GM18519 (cell line): Measurements from ENCODE around the gene FOXD4.
A peak's percentile ranks its signal among the peaks of the same experiment; 100 is the strongest.
"Not testable (repeated sequence)": the region's sequence is repeated elsewhere in the genome, so short reads cannot be mapped to it uniquely, and the experiment has no call there.

Source experiments
- ATAC-seq: cut with Tn5 transposase; IDR thresholded peaks from one replicate; pipeline ENCODE4 v1.9.1; 2021; ENCODE audit warnings: mild to moderate bottlenecking, moderate library complexity; ENCODE audit not compliant: unreplicated experiment, low FRiP score

FOXD4 gene

DNA sequence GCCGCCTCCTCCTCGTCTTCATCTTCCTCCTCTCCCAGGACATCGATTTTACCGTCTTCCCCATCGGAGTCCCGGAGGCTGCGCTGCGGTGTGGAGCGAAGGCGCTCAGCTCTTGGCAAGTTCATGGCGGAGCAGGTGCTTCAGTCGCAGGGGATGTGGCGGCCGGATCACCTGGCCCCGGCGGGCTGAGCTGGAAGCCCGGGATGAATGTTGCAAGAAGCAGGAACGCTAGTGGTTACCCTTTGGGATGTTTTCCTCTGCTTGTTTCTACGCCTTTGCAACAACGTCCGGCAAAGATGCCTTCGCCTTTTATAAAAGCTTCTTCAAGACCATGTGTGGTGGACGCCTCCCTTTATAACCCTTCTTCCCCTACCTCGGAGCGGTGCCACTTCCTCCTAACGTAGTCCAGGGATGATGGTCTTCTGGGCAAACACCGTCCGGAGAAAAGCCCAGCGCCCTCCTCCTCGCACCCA is at the start of gene FOXD4:
FOXD4 (minus strand) TSS at position 423 of the 473 bp plus-strand sequence; CDS start at position 125, 298 bp downstream.
- not testable (repeated sequence) for ATAC-seq

DNA sequence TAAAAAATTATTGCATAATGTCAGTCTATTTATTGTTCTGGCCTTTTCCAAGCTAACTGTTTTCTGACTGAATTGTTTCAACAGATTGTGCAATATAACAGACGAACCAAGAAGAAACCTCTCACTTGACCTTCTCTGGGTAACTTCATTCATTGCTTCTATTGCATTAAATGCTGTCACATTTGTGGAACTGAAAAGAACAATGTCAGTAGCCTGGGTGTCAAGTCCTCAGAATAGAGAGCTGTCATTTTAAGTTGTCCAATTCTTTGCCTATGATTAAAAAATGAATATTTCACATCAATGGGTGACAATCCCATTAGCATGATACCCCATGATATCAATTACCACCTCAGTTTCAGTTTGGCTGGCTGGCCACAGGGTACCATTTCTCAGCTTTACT is 41.7 kb upstream of the FOXD4 start:
- ATAC-seq = not testable (repeated sequence)

DNA sequence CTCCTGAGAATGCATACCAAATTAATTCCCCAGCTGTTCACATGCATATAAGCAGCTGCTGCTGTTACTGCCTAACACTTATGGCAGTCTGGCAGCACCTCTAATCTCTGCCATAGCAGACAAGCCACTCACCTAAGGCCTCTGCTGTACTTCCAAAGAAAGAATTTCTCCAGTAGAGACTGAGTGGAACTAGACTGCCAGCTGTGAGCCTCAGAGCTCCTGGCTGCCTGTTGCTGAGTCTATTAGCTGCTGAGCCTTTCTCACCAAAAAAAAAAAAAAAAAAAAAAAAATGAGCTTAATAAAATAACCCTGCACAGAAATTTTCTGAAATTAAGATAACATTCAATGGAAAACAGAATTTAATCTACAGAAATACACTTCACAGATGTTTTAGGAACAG is 33.0 kb upstream of the FOXD4 start:
- not testable (repeated sequence) for ATAC-seq

DNA sequence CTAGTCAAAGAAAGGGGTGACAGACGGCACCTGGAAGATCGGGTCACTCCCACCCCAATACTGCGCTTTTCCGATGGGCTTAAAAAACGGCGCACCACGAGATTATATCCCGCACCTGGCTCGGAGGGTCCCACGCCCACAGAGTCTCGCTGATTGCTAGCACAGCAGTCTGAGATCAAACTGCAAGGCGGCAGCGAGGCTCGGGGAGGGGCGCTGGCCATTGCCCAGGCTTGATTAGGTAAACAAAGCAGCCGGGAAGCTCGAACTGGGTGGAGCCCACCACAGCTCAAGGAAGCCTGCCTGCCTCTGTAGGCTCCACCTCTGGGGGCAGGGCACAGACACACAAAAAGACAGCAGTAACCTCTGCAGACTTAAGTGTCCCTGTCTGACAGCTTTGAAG is 21.7 kb upstream of the FOXD4 start:
- not testable (repeated sequence) for ATAC-seq

DNA sequence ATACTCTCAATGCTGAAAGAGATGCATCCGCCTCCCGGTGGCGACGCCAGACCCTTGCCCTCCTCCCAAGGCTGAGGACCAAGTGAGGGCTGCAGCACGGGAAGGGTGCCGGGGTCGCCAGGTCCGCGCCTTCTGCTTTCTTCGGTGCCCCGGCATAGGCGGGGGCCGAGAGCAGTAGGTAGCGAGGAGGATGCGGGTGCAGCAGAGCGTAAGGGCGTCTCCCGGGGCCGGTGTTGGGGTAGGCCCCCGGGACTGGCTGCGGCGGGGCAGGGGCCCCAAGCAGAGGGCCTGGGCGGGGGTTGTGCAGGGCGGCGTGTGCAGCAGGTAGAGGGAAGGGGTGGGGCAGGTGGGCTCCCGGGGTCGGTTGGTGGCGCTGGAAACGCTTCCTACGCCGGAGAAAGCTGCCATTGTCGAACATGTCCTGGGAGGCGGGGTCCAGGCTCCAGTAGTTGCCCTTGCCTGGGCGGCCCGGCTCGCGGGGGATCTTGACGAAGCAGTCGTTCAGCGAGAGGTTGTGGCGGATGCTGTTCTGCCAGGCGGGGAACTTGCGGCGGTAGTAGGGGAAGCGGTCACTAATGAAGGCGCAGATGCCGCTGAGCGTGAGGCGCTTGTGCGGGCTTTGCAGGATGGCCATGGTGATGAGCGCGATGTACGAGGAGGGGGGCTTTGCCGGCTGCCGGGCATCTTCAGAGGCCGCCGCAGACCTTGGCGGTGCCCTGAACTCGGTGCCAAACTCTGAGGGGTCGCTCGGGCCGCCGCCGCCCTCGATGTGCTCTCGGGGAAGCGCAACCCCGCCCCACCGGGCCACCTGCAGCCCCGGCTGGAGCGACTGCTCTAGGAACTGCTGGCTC is 848 bp downstream of the FOXD4 start:
- ATAC-seq = not testable (repeated sequence)

DNA sequence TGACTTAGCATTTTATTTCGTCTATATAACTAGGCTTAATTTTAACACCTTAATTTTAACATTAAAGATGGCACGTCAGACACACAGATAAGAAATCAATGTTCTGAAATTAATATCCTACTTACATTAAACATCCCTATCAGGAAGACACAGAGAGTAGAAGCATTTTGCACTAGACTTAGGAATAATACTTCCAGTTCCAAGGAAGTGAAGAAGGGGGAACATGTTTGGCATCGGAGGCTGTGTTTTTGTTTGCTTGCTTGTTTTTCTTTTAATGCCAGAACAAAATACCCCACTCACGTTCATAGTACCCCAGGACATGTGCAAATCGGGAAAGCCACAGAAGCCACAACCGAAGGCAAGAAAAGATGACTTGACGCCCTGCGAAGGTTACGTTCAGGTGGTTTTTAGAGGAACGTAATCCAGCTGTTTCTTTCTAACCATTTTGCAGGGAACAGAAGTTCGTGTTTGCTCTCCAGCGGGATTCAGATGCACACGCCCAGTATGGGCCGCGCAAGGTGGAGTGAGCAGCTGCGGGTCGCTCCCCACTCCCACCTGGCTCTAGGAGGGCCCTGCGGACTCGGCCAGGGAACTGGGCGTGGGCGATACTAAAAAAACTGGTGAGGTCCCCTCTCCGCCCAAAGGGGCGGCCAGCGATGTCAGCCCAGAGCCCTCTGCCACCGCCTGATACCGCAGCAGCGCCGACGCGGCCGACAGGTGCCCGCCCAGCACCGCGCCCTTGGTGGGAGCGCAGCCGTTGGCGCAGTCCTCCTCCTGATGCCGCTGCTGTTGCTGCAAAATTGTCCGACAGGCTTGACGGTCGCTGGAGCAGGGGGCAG is 1.8 kb downstream of the FOXD4 start:
- ATAC-seq = not testable (repeated sequence)

DNA sequence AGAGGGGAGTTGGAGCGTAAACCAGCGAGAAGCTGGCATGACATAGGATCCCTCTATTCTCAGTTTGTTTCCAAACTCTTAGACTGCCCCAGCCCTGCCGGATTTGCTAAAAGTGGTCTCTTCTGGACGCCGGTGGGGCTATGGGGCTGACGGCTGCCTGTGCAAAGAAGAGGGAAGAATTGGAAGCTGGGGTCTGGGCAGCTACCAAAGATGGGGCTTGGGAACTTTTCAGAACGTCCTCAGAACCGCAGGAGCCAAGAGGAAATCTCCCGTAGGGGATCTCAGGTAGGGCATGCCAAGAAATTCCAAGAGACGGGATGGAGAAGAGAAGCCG is 3.1 kb downstream of the FOXD4 start:
- ATAC-seq = not testable (repeated sequence)

DNA sequence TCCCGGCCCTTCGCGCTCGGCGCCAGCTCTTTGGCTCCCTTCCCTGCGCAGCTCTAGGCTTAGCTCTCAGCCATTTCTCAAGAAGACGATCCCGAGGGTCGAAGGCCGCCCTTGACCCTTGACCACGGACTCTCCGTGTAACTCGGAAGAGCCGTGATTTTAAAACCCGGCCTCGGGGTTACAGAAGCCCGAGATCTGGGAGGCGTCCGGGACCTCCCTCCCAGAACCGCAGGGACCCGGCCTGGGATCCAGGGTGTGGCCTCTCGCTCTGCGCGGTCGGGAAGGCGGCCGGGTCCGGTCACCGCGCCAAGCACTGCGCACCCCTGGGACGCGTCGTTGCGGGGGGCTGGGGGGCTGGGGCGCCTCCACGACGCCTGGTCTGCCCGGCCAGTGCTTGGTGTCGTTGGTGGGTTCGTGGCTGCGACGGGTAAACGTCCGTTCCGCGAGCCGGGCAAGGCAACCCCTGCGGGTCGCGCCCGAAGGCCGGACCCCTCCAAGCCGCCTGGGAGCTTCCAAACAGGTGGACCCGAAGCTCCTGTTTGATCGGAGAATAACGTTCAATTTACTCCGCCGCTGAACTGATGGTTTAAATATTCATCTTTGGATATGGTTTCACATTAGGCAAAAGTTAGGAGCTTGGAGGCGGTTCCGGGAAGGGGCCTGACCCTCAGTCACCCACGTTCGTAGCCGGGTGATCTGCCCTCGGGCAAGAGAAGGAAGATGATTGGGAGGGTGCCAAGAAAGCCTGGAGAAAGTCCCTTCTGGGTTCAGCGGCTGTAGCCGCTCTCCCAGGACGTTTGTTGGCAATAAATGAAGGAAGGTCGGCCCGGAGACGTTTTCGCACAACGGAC is 3.7 kb downstream of the FOXD4 start:
- ATAC-seq = peak; percentile 20

DNA sequence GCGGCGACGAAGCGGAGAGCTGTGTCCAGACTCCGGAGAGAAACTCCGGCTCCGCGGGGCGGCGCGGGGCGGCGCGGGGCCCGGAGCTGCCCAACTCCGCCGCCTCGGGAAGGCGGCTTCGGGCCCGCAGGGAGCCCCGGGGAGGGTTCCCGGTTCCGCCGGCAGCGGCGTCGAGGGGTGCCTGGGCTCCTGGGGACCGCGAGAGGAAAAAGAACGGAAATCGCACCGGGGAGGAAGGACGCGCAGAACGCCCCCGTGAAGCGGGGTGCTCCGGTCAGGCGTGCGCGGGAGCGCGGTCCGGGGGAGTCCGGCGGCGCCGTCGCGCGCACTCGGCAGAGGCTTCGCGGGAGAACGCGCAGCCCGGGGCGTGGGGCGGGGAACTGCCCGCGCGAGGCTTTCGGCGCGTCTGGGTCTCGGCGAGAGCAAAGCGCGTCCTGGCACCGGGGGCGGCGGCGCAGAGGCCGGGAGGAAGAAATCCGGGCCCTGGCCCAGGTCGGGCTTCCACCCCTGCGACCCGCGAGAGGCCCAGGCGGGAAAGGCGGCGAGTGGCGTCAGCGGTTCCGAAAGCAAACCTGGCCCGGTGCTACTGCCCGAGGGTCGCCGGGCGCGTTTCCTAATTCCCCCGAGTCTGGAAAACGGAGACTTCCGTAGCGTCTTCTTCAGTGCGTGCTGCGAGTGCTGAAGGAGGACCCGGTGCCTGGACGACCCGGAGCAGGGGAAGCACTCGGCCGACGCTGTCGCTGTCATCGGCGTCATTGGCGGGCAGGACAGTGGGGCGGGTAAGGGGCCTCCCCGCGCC is 4.5 kb downstream of the FOXD4 start:
- peak; percentile 58 for ATAC-seq

DNA sequence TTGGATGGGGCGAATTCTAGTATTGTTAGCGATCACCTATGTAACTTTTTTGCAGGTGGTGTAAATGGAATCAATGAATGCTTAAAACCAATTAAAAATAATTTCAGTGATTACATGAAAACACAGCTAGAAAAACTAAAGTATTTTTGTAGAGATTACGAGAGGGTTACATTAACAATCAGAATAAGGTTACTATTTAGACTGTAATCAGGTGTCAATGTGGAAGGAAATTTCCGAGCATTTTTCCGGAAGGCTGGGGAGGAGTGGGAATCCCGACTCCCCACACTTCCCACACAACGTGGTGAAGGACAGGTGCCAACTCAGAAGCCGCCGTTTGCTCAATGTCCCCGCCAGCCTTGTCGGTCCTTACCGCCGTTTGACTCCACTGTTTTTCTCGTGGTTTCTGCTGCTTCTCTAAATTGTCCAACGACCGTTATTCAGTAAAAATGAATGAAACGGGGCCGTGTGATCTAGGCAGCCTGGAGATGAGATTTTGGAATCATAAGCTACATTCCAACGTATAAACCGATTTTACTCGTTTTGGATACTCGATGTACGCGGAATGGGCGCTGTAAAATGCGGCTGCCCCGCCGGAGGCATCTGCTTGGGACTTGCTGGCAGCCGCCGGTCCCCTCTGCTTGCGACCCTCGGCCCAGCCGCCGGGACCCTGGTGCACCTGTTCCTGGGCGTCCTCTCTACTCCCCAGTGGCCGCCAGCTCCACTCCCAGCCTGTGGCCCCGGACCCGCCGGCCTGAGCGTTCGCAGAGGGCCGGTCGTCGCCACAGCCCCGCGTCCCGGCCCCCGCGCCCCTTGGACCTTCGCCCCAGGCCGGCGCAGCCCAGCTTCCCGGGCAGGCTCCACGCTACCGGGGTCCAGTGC is 5.4 kb downstream of the FOXD4 start:
- ATAC-seq = not testable (repeated sequence)

DNA sequence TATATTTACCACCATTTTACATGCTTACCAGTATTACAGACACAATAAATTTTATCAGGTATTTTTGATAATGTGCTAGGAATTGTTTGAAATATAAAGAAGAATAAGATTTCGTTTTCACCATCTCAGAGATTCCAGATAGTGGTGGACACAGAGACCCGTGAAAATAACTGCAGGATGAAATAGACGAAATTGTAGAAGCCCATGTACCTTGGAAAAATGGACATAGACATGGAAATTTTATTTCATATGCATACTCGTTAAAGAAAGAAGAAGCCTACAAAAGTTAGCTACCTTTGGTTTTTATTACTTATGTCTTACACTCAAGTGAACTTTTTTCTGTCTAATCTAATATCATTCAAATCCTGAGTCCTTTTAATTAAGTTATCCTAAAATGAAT is 7.5 kb downstream of the FOXD4 start:
- not testable (repeated sequence) for ATAC-seq

DNA sequence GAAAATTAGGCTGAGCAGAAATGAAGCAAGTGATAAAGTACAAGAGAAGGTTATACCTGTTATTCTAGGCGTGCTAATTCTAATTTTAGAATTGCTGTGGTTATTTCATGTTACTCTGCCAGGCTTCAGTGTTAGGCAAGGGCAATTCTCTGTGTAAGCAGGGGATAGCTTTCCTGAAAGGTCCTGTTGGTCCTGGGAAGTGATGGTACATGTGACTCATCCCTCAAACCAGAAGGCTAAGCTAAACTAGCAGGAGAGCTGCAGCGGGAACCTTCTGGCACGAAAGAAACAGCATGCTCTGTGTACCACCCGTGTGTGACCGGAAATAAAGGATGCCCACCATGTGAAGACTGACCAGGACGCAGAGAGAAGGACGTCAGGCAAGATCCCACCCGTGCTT is 8.7 kb downstream of the FOXD4 start:
- not testable (repeated sequence) for ATAC-seq

DNA sequence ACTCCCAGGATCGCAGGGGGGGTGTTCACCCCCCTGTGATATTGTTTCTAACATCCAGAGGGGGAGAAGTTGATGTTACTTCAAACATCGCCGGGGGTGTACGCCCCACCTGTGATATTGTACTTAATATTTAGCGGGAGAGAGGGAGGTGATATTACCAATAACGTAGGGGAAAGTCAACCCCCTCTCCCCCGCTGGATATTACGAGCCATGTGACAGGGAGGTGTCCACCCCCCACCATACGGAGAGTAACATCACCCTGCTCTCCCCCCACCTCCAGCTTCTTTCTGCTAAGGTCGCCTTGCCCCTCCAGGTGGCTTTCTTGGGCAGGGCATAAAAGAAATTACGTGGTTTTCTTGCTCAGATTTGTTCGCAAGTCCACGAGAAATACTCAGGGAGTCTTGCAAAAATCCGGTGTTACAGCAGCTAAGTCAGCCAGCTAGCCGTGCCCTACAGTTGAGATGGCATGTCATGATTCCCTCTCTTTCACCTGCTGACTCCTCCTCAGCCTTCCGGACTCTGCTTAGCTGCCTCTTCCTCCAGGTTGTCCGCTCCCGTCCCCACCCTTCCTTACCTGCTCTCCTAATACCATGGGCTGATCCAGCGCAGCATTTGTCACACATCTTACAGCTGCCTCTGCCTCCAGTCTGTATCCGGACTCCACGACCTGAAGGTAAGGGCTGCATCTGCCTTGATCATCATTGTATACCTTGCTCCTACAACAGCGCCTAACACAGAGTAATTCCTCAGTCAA is 9.3 kb downstream of the FOXD4 start:
- not testable (repeated sequence) for ATAC-seq

DNA sequence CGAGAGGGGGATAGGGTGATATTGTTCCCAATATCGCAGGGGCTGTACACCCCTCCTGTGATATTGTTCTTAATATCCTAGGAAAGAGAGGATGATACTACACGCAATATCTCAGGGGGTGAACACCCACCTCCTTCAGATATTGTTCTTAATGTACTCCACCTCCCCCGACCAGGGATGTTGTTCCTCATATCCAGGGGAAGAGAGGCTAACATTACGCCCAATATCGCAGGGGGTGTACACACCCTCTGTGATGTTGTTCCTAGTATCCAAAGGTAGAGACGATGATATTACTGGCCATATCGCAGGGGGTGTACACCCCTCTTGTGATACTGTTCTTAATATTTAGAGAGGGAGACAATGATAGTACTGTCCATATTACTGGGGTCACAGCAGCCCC is 12.2 kb downstream of the FOXD4 start:
- ATAC-seq = not testable (repeated sequence)

DNA sequence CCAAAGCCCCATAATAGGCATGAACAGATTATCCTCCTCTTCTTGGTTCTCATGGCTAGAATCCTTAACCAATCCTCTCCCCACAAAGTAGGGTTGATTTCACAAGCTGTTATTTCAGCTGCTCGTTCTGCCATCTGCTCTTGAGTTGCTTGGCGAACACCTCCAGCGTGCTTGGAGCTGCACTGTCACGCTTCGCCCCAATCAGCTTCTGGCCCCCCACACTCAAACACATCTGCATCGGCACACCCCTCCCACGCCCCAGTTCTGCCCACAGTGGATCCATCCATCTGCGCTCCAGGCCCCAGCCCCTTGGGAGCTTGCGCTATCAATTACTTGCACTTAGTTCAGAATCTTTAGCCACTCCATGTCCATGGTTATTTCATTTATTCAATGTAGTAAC is 17.8 kb downstream of the FOXD4 start:
- not testable (repeated sequence) for ATAC-seq

DNA sequence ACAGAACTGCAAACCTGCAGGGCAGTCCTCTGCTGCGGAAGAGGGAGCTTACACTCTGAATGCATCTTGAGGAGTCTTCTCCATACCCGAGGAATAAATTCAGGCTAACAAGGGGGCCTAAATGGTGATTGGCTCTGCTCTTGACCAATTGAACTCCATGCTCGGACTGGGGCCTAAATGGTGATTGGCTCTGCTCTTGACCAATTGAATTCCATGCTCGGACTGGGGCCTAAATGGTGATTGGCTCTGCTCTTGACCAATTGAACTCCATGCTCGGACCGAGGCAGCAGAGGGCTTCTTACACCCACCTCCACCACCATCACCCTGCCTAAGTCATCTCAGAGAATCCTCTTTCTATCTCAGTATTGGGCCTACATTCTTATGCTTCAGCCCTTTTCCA is 18.4 kb downstream of the FOXD4 start:
- ATAC-seq = not testable (repeated sequence)

DNA sequence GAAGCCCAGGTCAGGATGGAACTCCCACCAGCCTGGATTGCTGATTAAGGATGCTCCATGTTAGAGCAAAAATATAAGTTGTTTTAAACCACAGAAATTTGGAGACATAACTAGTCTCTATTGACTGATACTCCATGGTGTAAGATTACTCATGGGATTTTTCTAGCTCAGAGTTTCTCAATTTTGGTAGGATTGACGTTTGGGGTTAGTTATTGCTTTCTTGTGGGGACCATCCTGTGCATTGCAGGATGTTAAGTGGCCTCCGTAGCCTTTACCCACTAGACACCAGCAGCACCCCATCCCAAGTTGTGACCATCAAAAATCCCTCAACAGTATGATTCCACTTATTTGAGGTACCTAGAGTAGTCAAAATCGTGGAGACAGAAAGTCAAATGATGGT is 19.4 kb downstream of the FOXD4 start:
- not testable (repeated sequence) for ATAC-seq

DNA sequence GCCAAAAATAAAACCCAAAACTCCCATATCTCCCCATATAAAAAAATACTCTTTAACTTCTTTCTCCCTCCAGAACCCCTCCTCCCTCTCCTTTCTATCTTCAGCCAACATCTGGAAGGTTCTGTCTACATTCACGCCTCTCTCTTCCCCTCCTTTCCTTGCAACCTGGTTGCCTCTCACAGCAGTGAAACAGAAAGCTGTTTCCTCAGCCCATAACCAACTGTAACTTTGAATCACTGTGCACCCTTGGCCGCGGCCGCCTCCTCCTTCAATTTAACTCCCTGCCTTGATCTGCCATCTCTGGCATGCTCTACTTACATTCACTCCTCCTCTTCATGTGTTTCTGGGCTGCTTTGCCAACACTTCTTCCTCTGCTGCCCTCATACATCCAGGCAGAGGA is 23.2 kb downstream of the FOXD4 start:
- not testable (repeated sequence) for ATAC-seq
